ENCODE data around the gene ETNK2. TPM values are rescaled to one million over a fixed set of nuclear protein-coding genes. Genes with fewer than 3 reads are reported as not detected.

Gene ETNK2
- total and polyA plus RNA-seq, 2 of the 13 experiments (the other 11 are each of a cell fraction or from before 2014, with no cell fraction given) = 15.5 to 42.8 TPM

GRCh38 chr1:204161609-204162493 lies 10.0 kb upstream of the ETNK2 start:
- Histone ChIP-seq H3K4me1 (ENCODE audit: insufficient read depth, low read length) (peaks cover 36% of the 10 kb centered on the region), H3K4me2 (ENCODE audit: low read depth, low read length) (no peak overlapping the region), H2AFZ (ENCODE audit: low read length) (no peak overlapping the region), H3K4me3 (replicated peaks in 1 of 3; ENCODE audit: insufficient read depth in 1 of 3, low read depth in 2 of 3, low read length in 3 of 3) (no peak overlapping the region), H3K9ac (ENCODE audit: insufficient read depth, low read depth, low read length) (no peak overlapping the region), H3K27me3 (ENCODE audit: control insufficient read depth in 1 of 2, insufficient read depth in 2 of 2, low read length in 2 of 2) (peaks cover 5 to 36% of the 10 kb centered on the region in 2 experiments; a peak in 3 of 5 replicates), H4K20me1 (ENCODE audit: insufficient read depth, low read length) (no peaks in the 10 kb centered on the region), H3K36me3 (replicated peaks in 1 of 2; ENCODE audit: control insufficient read depth in 1 of 2, insufficient read depth in 2 of 2, low read length in 2 of 2) (no peaks in the 10 kb centered on the region), H3K9me3 (ENCODE audit: low read length) (no peaks in the 10 kb centered on the region), H3K27ac (ENCODE audit: extremely low read length, insufficient read depth, low read length) (no peak overlapping the region), H3K79me2 (ENCODE audit: insufficient read depth, low read length) (no peaks in the 10 kb centered on the region)
- CTCF ChIA-PET (ENCODE audit: low intra/inter-chr PET ratio, low total read pairs) = interaction anchor here (0.8 to 2.2 kb wide), 8 partner anchors 44 to 301 kb away, joined by 3 to 48 read pairs (median 5); partner anchors contain the start of gene SNRPE
- intact Hi-C loops (cut with micrococcal nuclease; ENCODE audit: unreplicated experiment) (loop anchor here (1.0 kb wide), 1 partner anchor 45 kb away; no protein-coding TSS in a partner anchor), in situ Hi-C loops (cut with HindIII; ENCODE audit: extremely low pct_ligation_motif_present, low pct_unique_long_range_greater_than_20kb) (loop anchor here (5.0 kb wide), 1 partner anchor 200 kb away; no protein-coding TSS in a partner anchor)
- 38% methylated on average over 9 of the region's 14 CpGs for WGBS (ENCODE audit: low lambda C conversion rate)
- TF ChIP-seq IRF2 (CRISPR knock-in tag; IDR thresholded peaks at IDR 0.05) = no peak
- TF ChIP-seq NFIC (IDR thresholded peaks at IDR 0.05; ENCODE audit: low read length) = no peak
- peak; percentile 63 for TF ChIP-seq ZNF629 (CRISPR knock-in tag; conservative IDR thresholded peaks at IDR 0.05)
- no TSS peak for BruUV-seq (replicated peaks)
- POLR2A ChIA-PET = interaction anchor here (1.6 kb wide), 1 partner anchor 45 kb away, joined by 4 read pairs; no protein-coding TSS in a partner anchor
- DNase-seq (ENCODE audit: low spot score) (no peak), ATAC-seq (no peak), FAIRE-seq (no peak)

GRCh38 chr1:204157962-204158361 lies 6.1 kb upstream of the ETNK2 start:
- intact Hi-C loops (cut with micrococcal nuclease; ENCODE audit: unreplicated experiment) (loop anchor here (10.0 kb wide), 1 partner anchor 217 kb away; no protein-coding TSS in a partner anchor), in situ Hi-C loops (cut with HindIII; ENCODE audit: extremely low pct_ligation_motif_present, low pct_unique_long_range_greater_than_20kb) (loop anchor here (5.0 kb wide), 1 partner anchor 54 kb away; the partner anchor contains the start of gene GOLT1A)
- no peaks in the 10 kb centered on the region for H4K20me1 ChIP-seq (ENCODE audit: insufficient read depth, low read length)
- H3K9me3 ChIP-seq (ENCODE audit: low read length) = no peaks in the 10 kb centered on the region
- WGBS (ENCODE audit: low lambda C conversion rate) = 38% methylated on average over 6 of the region's 6 CpGs
- H3K36me3 ChIP-seq (replicated peaks in 1 of 2; ENCODE audit: control insufficient read depth in 1 of 2, insufficient read depth in 2 of 2, low read length in 2 of 2) = no peaks in the 10 kb centered on the region
- H2AFZ ChIP-seq (ENCODE audit: low read length) = no peak overlapping the region
- H3K27me3 ChIP-seq (ENCODE audit: control insufficient read depth in 1 of 2, insufficient read depth in 2 of 2, low read length in 2 of 2) = peaks cover 7 to 29% of the 10 kb centered on the region in 2 experiments; a peak in 3 of 5 replicates
- ATAC-seq = no peak
- H3K79me2 ChIP-seq (ENCODE audit: insufficient read depth, low read length) = no peaks in the 10 kb centered on the region
- no peak for DNase-seq (ENCODE audit: low spot score)
- ChIA-PET CTCF (ENCODE audit: low intra/inter-chr PET ratio, low total read pairs) (no interaction called here), POLR2A (interaction anchor here (0.7 to 1.1 kb wide), 2 partner anchors 13 to 29 kb away, joined by 3 read pairs; no protein-coding TSS in a partner anchor)
- no peak overlapping the region for H3K4me2 ChIP-seq (ENCODE audit: low read depth, low read length)
- no TSS peak for BruUV-seq (replicated peaks)
- no peak overlapping the region for H3K9ac ChIP-seq (ENCODE audit: insufficient read depth, low read depth, low read length)
- no peak for FAIRE-seq
- no peak overlapping the region for H3K4me3 ChIP-seq (replicated peaks in 1 of 3; ENCODE audit: insufficient read depth in 1 of 3, low read depth in 2 of 3, low read length in 3 of 3)
- H3K4me1 ChIP-seq (ENCODE audit: insufficient read depth, low read length) = peaks cover 38% of the 10 kb centered on the region
- no peak overlapping the region for H3K27ac ChIP-seq (ENCODE audit: extremely low read length, insufficient read depth, low read length)
- no peak for TF ChIP-seq ZNF530 (CRISPR knock-in tag; IDR thresholded peaks at IDR 0.05; ENCODE audit: low read depth)
- no peak for TF ChIP-seq GLI4 (CRISPR knock-in tag; IDR thresholded peaks at IDR 0.05; ENCODE audit: borderline replicate concordance)
- no peak for TF ChIP-seq ZFYVE20 (CRISPR knock-in tag; IDR thresholded peaks at IDR 0.05; ENCODE audit: borderline replicate concordance, low read depth)
- TF ChIP-seq PRPF4 (IDR thresholded peaks at IDR 0.05; ENCODE audit: low read depth, low read length, poor library complexity, severe bottlenecking) = no peak
- no peak for TF ChIP-seq IRF1 (CRISPR knock-in tag; IDR thresholded peaks at IDR 0.05; ENCODE audit: low read depth)
- no peak for TF ChIP-seq LRRFIP1 (CRISPR knock-in tag; conservative IDR thresholded peaks at IDR 0.05)
- TF ChIP-seq HNRNPH1 (optimal IDR thresholded peaks at IDR 0.05; ENCODE audit: low read depth, low read length) = no peak
- TF ChIP-seq SUZ12 (IDR thresholded peaks at IDR 0.05; ENCODE audit: low read depth, low read length) = no peak
